ENCODE data around the gene PMPCA.

DNA sequence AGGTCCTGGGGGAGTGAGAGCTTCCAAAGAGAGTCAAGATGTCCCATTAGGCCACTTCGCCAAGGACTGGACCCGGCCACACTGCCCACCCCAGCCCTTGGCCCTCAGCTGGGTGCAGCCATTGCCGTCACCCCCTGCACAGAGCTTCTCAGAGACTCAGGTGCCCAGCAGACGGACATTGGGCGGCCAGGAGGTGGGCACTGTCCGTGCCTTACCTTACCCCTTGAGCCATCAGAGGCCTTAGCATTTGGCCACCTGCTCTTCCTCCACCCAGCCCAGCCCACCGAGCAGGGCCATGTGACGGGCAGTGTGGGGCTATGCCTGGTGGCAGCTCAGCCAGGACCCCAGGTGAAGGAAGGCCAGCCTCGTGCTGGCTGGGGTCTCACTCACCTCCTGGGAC lies 43.6 kb upstream of the PMPCA start:
- TF ChIP-seq CTCF (IDR thresholded peaks at IDR 0.05) (no peak), POLR2A (IDR thresholded peaks at IDR 0.05) (no peak)
